ENCODE results near the gene KLC1.

DNA sequence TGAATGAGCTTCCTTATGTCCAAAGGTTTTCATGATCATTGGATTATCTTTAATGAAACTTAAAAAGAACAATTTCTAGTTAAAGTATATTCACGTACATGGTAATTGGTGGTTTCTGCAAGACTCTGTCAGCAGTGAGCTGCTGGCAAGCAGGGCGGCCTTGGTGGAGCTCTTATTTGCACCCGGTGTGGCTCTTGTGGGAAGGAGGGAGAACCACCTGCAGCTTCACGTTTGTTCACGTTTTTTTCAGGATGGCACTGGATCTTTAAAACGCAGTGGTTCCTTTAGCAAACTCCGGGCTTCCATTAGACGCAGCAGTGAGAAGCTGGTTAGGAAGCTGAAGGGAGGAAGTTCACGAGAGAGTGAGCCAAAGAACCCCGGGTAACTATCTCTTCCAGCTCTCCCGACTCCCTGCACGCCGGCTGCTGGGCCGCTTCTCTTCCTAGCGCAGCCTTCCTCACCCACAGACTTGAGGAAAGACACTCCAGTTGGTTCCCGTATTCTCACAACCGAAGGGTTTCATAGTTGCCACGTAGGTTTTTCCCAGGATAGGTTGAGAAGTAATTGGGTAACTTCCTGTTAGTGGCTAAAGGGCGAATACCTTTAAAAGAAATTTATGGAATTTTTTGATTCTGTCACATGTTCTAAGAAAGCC lies 57.9 kb downstream of the KLC1 start:
- TF ChIP-seq, protein P1, sequence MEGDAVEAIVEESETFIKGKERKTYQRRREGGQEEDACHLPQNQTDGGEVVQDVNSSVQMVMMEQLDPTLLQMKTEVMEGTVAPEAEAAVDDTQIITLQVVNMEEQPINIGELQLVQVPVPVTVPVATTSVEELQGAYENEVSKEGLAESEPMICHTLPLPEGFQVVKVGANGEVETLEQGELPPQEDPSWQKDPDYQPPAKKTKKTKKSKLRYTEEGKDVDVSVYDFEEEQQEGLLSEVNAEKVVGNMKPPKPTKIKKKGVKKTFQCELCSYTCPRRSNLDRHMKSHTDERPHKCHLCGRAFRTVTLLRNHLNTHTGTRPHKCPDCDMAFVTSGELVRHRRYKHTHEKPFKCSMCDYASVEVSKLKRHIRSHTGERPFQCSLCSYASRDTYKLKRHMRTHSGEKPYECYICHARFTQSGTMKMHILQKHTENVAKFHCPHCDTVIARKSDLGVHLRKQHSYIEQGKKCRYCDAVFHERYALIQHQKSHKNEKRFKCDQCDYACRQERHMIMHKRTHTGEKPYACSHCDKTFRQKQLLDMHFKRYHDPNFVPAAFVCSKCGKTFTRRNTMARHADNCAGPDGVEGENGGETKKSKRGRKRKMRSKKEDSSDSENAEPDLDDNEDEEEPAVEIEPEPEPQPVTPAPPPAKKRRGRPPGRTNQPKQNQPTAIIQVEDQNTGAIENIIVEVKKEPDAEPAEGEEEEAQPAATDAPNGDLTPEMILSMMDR (IDR thresholded peaks at IDR 0.05): no peak
- TF ChIP-seq POLR2A (IDR thresholded peaks at IDR 0.05): no peak

All from heart left ventricle (tissue), 13 donors.